DOHH2 (cell line): ENCODE measurements around the gene MSH6.

Source experiments
- H3F3A ChIP-seq: fragments of 200-600 bp; sonication (generic), shearing (Covaris generic); 2 replicates; pipeline ENCODE4 v1.6.0; 2016; ENCODE audit warnings: antibody characterized with exemption, mild to moderate bottlenecking; ENCODE audit not compliant: control insufficient read depth, insufficient read depth
- H3K27ac ChIP-seq: fragments of 200-600 bp; sonication (generic); 2 replicates; pipeline ENCODE4 v1.5.1; 2014; ENCODE audit warnings: low read depth, mild to moderate bottlenecking, low read length, moderate library complexity
- H3K27me3 ChIP-seq: fragments of 200-600 bp; sonication (generic); 2 replicates; pipeline ENCODE4 v1.6.1; 2014; ENCODE audit warnings: mild to moderate bottlenecking, low read length, mixed read lengths; ENCODE audit not compliant: control insufficient read depth
- H3K36me3 ChIP-seq: fragments of 200-600 bp; sonication (generic); 2 replicates; pipeline ENCODE4 v1.6.1; 2014; ENCODE audit warnings: mild to moderate bottlenecking, low read length, moderate library complexity, mixed read lengths; ENCODE audit not compliant: control insufficient read depth
- H3K4me1 ChIP-seq: fragments of 200-600 bp; sonication (generic); 2 replicates; pipeline ENCODE4 v1.6.1; 2014; ENCODE audit warnings: mild to moderate bottlenecking, low read length, mixed read lengths; ENCODE audit not compliant: control insufficient read depth
- H3K4me2 ChIP-seq: fragments of 200-600 bp; sonication (generic); 2 replicates; pipeline ENCODE4 v1.6.0; 2014; ENCODE audit warnings: mild to moderate bottlenecking, low read length, moderate library complexity
- H3K4me3 ChIP-seq: fragments of 200-600 bp; sonication (generic); 2 replicates; pipeline ENCODE4 v1.5.1; 2014; ENCODE audit warnings: mild to moderate bottlenecking, low read length, mixed read lengths
- H3K79me2 ChIP-seq: fragments of 200-600 bp; sonication (generic); 2 replicates; pipeline ENCODE4 v1.6.1; 2014; ENCODE audit warnings: mild to moderate bottlenecking, low read length, mixed read lengths; ENCODE audit not compliant: control insufficient read depth
- H3K9me2 ChIP-seq: fragments of 200-600 bp; sonication (generic); replicated peaks from 2 replicates; pipeline ENCODE4 v1.6.1; 2014; ENCODE audit warnings: mild to moderate bottlenecking, low read length, mixed read lengths; ENCODE audit not compliant: control insufficient read depth
- H3K9me3 ChIP-seq: fragments of 200-600 bp; sonication (generic); 2 replicates; pipeline ENCODE4 v1.6.1; 2014; ENCODE audit warnings: antibody characterized with exemption, low read length, mixed read lengths; ENCODE audit not compliant: control insufficient read depth, insufficient read depth
- H4K20me1 ChIP-seq: fragments of 200-600 bp; sonication (generic); 2 replicates; pipeline ENCODE4 v1.6.0; 2014; ENCODE audit warnings: low read depth, mild to moderate bottlenecking, antibody characterized with exemption, low read length, moderate library complexity; ENCODE audit not compliant: control insufficient read depth, insufficient read depth
- EZH2phosphoT487 ChIP-seq: fragments of 200-600 bp; sonication (generic); IDR thresholded peaks from 2 replicates; pipeline ENCODE4 v1.6.1; 2017; ENCODE audit warnings: borderline replicate concordance, mild to moderate bottlenecking, antibody characterized with exemption, low read length, moderate library complexity, mixed read lengths
- TF ChIP-seq, protein P1 (sequence below): fragments of 200-600 bp; sonication (generic); IDR thresholded peaks from one replicate; pipeline ENCODE4 v1.5.1; 2014; ENCODE audit warnings: antibody characterized with exemption, mild to moderate bottlenecking, low read depth, low read length; ENCODE audit not compliant: poor library complexity, severe bottlenecking

MSH6 gene

DNA sequence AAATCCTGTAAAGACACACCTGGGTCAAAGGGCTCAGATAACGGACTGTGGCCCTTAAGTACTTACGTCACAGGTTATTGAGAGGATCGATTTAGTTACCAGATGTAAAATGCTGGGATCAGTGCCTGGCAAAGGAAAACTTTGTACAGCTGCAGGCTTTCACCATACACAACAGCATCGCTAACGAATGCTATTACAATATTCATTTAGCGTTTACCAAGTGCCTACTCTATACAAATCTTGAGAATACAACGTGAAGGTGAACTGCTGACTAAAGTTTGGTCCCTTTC is 619 bp upstream of the MSH6 start:
- peaks cover 49% of the 10 kb centered on the region for H3K4me1 ChIP-seq
- no peaks in the 10 kb centered on the region for H3K9me2 ChIP-seq
- peaks cover 31% of the 10 kb centered on the region for H4K20me1 ChIP-seq
- H3K27ac ChIP-seq, result peak overlapping the region; percentile 91
- TF ChIP-seq EZH2phosphoT487, result no peak
- TF ChIP-seq, protein P1, sequence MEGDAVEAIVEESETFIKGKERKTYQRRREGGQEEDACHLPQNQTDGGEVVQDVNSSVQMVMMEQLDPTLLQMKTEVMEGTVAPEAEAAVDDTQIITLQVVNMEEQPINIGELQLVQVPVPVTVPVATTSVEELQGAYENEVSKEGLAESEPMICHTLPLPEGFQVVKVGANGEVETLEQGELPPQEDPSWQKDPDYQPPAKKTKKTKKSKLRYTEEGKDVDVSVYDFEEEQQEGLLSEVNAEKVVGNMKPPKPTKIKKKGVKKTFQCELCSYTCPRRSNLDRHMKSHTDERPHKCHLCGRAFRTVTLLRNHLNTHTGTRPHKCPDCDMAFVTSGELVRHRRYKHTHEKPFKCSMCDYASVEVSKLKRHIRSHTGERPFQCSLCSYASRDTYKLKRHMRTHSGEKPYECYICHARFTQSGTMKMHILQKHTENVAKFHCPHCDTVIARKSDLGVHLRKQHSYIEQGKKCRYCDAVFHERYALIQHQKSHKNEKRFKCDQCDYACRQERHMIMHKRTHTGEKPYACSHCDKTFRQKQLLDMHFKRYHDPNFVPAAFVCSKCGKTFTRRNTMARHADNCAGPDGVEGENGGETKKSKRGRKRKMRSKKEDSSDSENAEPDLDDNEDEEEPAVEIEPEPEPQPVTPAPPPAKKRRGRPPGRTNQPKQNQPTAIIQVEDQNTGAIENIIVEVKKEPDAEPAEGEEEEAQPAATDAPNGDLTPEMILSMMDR, result no peak
- peak overlapping the region; percentile 97 for H3K4me2 ChIP-seq
- peaks cover 58% of the 10 kb centered on the region for H3K79me2 ChIP-seq
- no peaks in the 10 kb centered on the region for H3K9me3 ChIP-seq
- H3K4me3 ChIP-seq, result peak overlapping the region; percentile 100
- peaks cover 48% of the 10 kb centered on the region for H3K36me3 ChIP-seq
- H3F3A ChIP-seq, result peaks cover 14% of the 10 kb centered on the region
- H3K27me3 ChIP-seq, result no peaks in the 10 kb centered on the region

DNA sequence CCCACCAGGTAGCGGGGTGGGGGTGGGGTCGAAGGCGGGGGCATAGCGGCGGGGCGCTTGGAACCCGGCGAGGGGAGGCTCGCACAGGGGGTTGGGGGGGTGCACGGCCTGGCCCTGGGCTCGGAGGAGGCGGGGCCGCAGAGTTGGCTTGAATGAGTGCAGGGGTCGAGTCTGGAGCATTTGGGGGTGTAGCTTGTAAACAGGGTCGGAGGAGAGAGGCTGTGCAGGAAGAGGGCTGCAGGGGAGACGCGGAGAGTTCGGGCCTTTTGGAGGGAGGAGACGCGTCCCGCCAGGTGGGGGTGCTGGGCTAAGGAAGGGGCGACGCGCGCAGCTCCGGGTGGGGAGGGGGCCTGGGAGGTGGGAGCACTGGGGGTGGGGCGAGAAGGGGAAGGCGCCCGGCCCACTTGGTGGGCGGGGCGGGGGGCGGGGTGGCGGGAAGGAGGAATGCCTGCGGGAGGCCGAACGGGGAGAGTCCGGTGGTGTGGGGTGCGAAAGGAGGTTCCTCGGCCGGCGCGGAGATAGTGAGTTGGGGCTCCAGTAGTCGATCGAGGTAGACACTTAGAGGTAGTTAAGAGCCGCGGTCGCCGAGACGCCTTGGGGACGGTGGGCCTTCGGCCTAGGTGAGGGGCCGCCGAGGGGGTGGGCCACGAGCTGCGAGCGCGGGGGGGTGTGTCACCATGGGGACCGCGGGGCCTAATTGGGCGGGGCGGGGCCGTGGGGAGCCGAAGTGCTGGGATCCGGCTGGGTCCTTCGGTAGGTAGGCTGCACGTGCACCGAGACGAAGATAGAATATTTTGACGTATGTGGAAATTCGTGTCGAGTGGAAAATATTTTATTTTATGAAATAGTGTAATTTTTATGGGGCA is 774 bp downstream of the MSH6 start:
- peaks cover 47% of the 10 kb centered on the region for H3K36me3 ChIP-seq
- TF ChIP-seq EZH2phosphoT487, result no peak
- TF ChIP-seq, protein P1, result no peak
- no peaks in the 10 kb centered on the region for H3K9me3 ChIP-seq
- no peaks in the 10 kb centered on the region for H3K27me3 ChIP-seq
- H4K20me1 ChIP-seq, result peaks cover 36% of the 10 kb centered on the region
- H3F3A ChIP-seq, result peaks cover 14% of the 10 kb centered on the region
- H3K4me2 ChIP-seq, result peak overlapping the region; percentile 97
- peaks cover 72% of the 10 kb centered on the region for H3K79me2 ChIP-seq
- peak overlapping the region; percentile 100 for H3K4me3 ChIP-seq
- peak overlapping the region; percentile 91 for H3K27ac ChIP-seq
- peaks cover 53% of the 10 kb centered on the region for H3K4me1 ChIP-seq
- H3K9me2 ChIP-seq, result no peaks in the 10 kb centered on the region

DNA sequence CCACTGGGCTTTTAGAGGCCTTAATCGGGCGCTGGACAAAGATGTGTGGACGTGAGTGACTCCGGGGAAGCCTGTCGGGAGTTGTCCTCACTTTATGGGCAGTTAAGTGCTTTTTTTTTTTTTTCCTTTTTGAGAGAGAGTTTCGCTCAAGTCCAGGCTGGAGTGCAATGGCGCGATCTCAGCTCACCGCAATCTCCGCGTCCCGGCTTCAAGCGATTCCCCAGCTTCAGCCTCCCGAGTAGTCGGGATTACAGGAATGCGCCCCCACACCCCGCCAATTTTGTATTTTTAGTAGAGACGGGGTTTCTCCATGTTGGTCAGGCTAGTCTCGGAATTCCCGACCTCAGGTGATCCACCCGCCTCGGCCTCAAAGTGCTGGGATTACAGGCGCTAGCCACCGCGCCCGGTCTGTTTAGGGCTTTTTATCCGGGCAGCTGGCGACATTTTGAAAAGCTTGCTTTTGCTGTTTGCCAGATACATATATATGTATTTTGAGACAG is 1.5 kb downstream of the MSH6 start:
- Histone ChIP-seq H3F3A (peaks cover 14% of the 10 kb centered on the region), H3K4me2 (peak overlapping the region; percentile 68)

More for the DNA sequence above, 1.5 kb downstream of the MSH6 start:
- H3K27ac ChIP-seq, result no peak overlapping the region
- no peaks in the 10 kb centered on the region for H3K9me3 ChIP-seq
- H3K36me3 ChIP-seq, result peaks cover 53% of the 10 kb centered on the region
- peaks cover 53% of the 10 kb centered on the region for H3K4me1 ChIP-seq
- H3K79me2 ChIP-seq, result peaks cover 79% of the 10 kb centered on the region
- peak overlapping the region; percentile 100 for H3K4me3 ChIP-seq
- peaks cover 36% of the 10 kb centered on the region for H4K20me1 ChIP-seq
- no peaks in the 10 kb centered on the region for H3K27me3 ChIP-seq
- no peaks in the 10 kb centered on the region for H3K9me2 ChIP-seq
- no peak for TF ChIP-seq EZH2phosphoT487
- TF ChIP-seq, protein P1, result no peak
